OCI-LY3 (cell line): ENCODE measurements around the gene NR3C1.

Source experiments
- H2AFZ ChIP-seq: fragments of 200-600, 300-600 bp; shearing (Covaris generic); 2 replicates; pipeline ENCODE4 v1.6.0; 2014; ENCODE audit warnings: antibody characterized with exemption, low read depth, low read length
- H3K27ac ChIP-seq: fragments of 200-600, 300-600 bp; sonication (generic); 2 replicates; pipeline ENCODE4 v1.5.1; 2014; ENCODE audit warnings: mild to moderate bottlenecking, low read length, moderate library complexity, mixed read lengths
- H3K27me3 ChIP-seq: fragments of 200-600, 300-600 bp; sonication (generic); 2 replicates; pipeline ENCODE4 v1.6.1; 2014; ENCODE audit warnings: low read depth, low read length, mixed read lengths
- H3K36me3 ChIP-seq: fragments of 200-600, 300-600 bp; sonication (generic); replicated peaks from 2 replicates; pipeline ENCODE3; 2014; ENCODE audit warnings: low read depth, low read length, mixed read lengths
- H3K4me1 ChIP-seq: fragments of 300-600, 200-600 bp; sonication (generic); 2 replicates; pipeline ENCODE4 v1.6.1; 2014; ENCODE audit warnings: low read length, mixed read lengths
- H3K4me2 ChIP-seq: fragments of 200-600, 300-600 bp; sonication (generic); 2 replicates; pipeline ENCODE4 v1.6.1; 2014; ENCODE audit warnings: low read length, mixed read lengths
- H3K4me3 ChIP-seq: fragments of 300-600, 200-600 bp; sonication (generic); 2 replicates; pipeline ENCODE4 v1.5.1; 2014; ENCODE audit warnings: antibody characterized with exemption, mild to moderate bottlenecking, low read length, moderate library complexity
- H3K79me2 ChIP-seq: fragments of 300-600, 200-600 bp; shearing (Covaris generic); 2 replicates; pipeline ENCODE4 v1.6.1; 2014; ENCODE audit warnings: mild to moderate bottlenecking, low read length, mixed read lengths
- H3K9ac ChIP-seq: fragments of 300-600, 200-600 bp; shearing (Covaris generic); 2 replicates; pipeline ENCODE4 v1.6.0; 2014; ENCODE audit warnings: mild to moderate bottlenecking, low read length, moderate library complexity
- H3K9me3 ChIP-seq: fragments of 200-600, 300-600 bp; shearing (Covaris generic); 2 replicates; pipeline ENCODE4 v1.6.1; 2014; ENCODE audit warnings: low read length, mixed read lengths; ENCODE audit not compliant: insufficient read depth
- H4K20me1 ChIP-seq: fragments of 200-600, 300-600 bp; sonication (generic); 2 replicates; pipeline ENCODE4 v1.6.1; 2016; ENCODE audit warnings: low read length, mixed read lengths; ENCODE audit not compliant: insufficient read depth
- EZH2phosphoT487 ChIP-seq: fragments of 200-600 bp; shearing (Covaris generic); IDR thresholded peaks from 2 replicates; pipeline ENCODE4 v1.6.1; 2018; ENCODE audit warnings: antibody characterized with exemption, mixed run types, low read depth
- TF ChIP-seq, protein P1 (sequence below): fragments of 200-600, 300-600 bp; sonication (generic); IDR thresholded peaks from 2 replicates; pipeline ENCODE4 v1.5.1; 2014; ENCODE audit warnings: antibody characterized with exemption, low read length, low read depth

Gene NR3C1

DNA sequence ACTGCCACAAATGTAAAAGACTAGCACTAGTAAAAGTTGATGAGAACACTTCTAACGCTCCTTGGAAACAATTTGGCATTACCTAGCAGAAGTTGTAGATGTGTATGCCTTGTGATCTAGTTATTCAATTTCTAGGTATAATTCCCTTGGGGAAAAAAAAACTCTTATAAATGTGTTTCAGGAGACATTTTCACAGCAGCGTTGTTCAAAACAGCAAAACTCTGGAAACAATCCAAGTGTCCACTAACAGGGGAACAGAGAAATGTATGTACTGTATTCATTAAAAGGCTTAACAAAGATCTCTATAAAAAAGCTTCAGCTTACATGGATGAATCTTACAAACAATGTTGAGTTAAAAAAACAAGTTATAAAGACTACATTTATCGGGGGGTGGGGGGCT lies 30.4 kb downstream of the NR3C1 start:
- TF ChIP-seq EZH2phosphoT487, result no peak
- no peak overlapping the region for H3K27ac ChIP-seq
- peaks cover 13% of the 10 kb centered on the region for H3K36me3 ChIP-seq
- H3K4me1 ChIP-seq, result no peaks in the 10 kb centered on the region
- H4K20me1 ChIP-seq, result peaks cover 99% of the 10 kb centered on the region
- H3K27me3 ChIP-seq, result no peaks in the 10 kb centered on the region
- no peaks in the 10 kb centered on the region for H3K9me3 ChIP-seq
- H3K79me2 ChIP-seq, result peaks cover 100% of the 10 kb centered on the region
- H2AFZ ChIP-seq, result no peak overlapping the region
- H3K4me2 ChIP-seq, result no peak overlapping the region
- H3K4me3 ChIP-seq, result no peak overlapping the region
- H3K9ac ChIP-seq, result no peak overlapping the region

DNA sequence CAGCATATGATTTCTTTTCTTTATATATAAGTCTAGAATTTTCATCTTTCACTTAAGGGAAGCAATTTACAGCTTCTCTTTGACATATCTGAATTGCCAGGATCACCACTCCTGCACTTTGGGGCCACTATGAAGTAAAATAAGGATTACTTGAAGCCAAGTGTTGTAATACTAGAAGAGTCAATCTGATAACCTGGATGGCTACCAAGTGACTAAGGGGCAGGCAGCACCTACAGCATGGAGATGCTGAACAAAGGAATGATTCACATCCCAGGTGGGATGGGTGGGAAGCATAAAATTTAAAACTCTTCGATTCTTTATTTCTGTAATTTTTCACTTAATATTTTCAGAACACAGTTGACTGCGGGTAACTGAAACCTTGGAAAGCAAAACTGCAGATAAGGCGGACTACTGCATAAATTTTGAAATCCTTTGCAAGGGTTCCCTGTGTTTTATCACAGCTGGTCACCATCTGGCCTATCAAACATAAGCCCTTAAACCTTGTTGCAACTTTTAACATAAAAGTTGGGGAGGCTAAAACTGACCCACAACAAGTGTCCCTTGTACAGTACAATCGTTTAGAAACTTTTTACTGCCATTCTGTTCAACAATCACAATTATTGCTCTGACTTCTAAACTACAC lies 31.2 kb downstream of the NR3C1 start:
- H3K79me2 ChIP-seq, result peaks cover 100% of the 10 kb centered on the region
- no peak overlapping the region for H3K9ac ChIP-seq
- TF ChIP-seq, protein P1, sequence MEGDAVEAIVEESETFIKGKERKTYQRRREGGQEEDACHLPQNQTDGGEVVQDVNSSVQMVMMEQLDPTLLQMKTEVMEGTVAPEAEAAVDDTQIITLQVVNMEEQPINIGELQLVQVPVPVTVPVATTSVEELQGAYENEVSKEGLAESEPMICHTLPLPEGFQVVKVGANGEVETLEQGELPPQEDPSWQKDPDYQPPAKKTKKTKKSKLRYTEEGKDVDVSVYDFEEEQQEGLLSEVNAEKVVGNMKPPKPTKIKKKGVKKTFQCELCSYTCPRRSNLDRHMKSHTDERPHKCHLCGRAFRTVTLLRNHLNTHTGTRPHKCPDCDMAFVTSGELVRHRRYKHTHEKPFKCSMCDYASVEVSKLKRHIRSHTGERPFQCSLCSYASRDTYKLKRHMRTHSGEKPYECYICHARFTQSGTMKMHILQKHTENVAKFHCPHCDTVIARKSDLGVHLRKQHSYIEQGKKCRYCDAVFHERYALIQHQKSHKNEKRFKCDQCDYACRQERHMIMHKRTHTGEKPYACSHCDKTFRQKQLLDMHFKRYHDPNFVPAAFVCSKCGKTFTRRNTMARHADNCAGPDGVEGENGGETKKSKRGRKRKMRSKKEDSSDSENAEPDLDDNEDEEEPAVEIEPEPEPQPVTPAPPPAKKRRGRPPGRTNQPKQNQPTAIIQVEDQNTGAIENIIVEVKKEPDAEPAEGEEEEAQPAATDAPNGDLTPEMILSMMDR, result no peak
- TF ChIP-seq EZH2phosphoT487, result no peak
- no peaks in the 10 kb centered on the region for H3K9me3 ChIP-seq
- H3K27ac ChIP-seq, result no peak overlapping the region
- no peaks in the 10 kb centered on the region for H3K27me3 ChIP-seq
- H3K4me1 ChIP-seq, result no peaks in the 10 kb centered on the region
- peaks cover 13% of the 10 kb centered on the region for H3K36me3 ChIP-seq
- H3K4me2 ChIP-seq, result no peak overlapping the region
- no peak overlapping the region for H3K4me3 ChIP-seq
- H4K20me1 ChIP-seq, result peaks cover 99% of the 10 kb centered on the region
- no peak overlapping the region for H2AFZ ChIP-seq

DNA sequence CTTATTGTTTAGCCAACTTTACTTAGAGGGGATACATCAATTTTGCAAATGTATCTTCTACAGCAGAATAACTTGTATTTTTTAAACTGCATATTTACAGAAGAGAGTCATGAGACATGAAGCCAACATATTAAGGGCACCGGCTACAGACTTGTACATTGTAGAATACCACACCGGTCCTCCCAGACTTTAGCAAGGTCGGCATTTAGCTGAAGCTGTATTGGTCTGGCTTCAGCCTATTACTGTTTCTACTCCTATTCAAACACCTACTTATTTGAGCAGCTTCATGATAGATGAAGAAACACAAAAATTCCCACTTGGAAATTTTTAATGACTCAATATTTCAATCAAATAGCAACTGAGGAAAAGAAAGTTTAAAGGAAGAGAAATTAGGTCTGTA lies 33.0 kb downstream of the NR3C1 start:
- TF ChIP-seq EZH2phosphoT487, result no peak
- TF ChIP-seq, protein P1, result no peak
- no peaks in the 10 kb centered on the region for H3K27me3 ChIP-seq
- no peak overlapping the region for H3K4me3 ChIP-seq
- no peak overlapping the region for H3K27ac ChIP-seq
- H2AFZ ChIP-seq, result no peak overlapping the region
- H3K4me2 ChIP-seq, result no peak overlapping the region
- H3K9me3 ChIP-seq, result no peaks in the 10 kb centered on the region
- no peaks in the 10 kb centered on the region for H3K4me1 ChIP-seq
- H3K36me3 ChIP-seq, result peaks cover 25% of the 10 kb centered on the region
- no peak overlapping the region for H3K9ac ChIP-seq
- H3K79me2 ChIP-seq, result peaks cover 100% of the 10 kb centered on the region
- H4K20me1 ChIP-seq, result peaks cover 99% of the 10 kb centered on the region

DNA sequence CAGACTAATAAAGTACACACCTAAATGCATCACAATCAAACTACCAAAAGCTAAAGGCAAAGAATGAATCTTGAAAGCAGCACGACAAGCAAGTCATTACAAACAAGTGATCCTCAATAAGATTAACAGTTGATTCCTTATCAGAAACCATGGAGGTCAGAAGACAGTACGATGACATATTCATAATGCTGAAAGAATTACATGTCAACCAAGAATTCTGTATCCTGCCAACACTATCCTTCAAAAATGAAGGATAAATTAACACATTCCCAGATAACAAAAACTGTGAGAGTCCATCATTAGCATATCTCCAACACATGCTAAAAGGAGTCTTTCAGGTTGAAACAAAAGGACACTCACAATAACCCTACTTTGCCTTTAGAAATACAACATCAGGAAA lies 39.4 kb downstream of the NR3C1 start:
- TF ChIP-seq, protein P1, result no peak
- TF ChIP-seq EZH2phosphoT487, result no peak
- Histone ChIP-seq H3K36me3 (peaks cover 33% of the 10 kb centered on the region), H3K27ac (no peak overlapping the region), H3K9ac (no peak overlapping the region), H3K4me3 (no peak overlapping the region), H3K4me2 (no peak overlapping the region), H3K4me1 (no peaks in the 10 kb centered on the region), H4K20me1 (peaks cover 97% of the 10 kb centered on the region), H2AFZ (no peak overlapping the region), H3K79me2 (peaks cover 99% of the 10 kb centered on the region), H3K27me3 (no peaks in the 10 kb centered on the region), H3K9me3 (no peaks in the 10 kb centered on the region)
